ENCODE results near the gene RABAC1. TPM values are rescaled to one million over a fixed set of nuclear protein-coding genes. Genes with fewer than 3 reads are reported as not detected.

Gene RABAC1
- total and polyA plus RNA-seq, 9 of the 15 experiments (the other 6 are each of a cell fraction or from before 2014, with no cell fraction given) = 2.4 to 28.1 (median 9.3) TPM

GRCh38 chr19:41915776-41916414, 43.2 kb downstream of the RABAC1 start:
- no TSS peak for BruUV-seq (replicated peaks)
- WGBS (ENCODE audit: insufficient coverage, low coverage, missing lambda C conversion rate) = 30% methylated on average over 15 of the region's 27 CpGs
- CTCF ChIA-PET (ENCODE audit: low intra/inter-chr PET ratio) = no interaction called here
- Histone ChIP-seq H3K9me1 (ENCODE audit: control insufficient read depth, insufficient read depth, low read length) (no peaks in the 10 kb centered on the region), H3K9me3 (replicated peaks; ENCODE audit: control insufficient read depth, insufficient read depth, low read depth, low read length) (no peaks in the 10 kb centered on the region; the same call in 1 of the 2 replicates), H3K4me1 (replicated peaks in 1 of 2; ENCODE audit: control insufficient read depth in 2 of 2, insufficient read depth in 2 of 2, low read length in 2 of 2) (peaks cover 0 to 29% of the 10 kb centered on the region in 2 experiments; a peak in 2 of 5 replicates), H3K27me3 (ENCODE audit: control insufficient read depth in 2 of 2, insufficient read depth in 2 of 2, low read length in 2 of 2) (peaks cover 32 to 63% of the 10 kb centered on the region in 2 experiments), H2AFZ (ENCODE audit: low read depth, low read length) (no peak overlapping the region), H3K79me2 (ENCODE audit: control insufficient read depth, insufficient read depth, low read length) (no peaks in the 10 kb centered on the region), H3K9ac (ENCODE audit: insufficient read depth in 1 of 2, low read depth in 2 of 2, low read length in 2 of 2) (no peak overlapping the region), H4K20me1 (replicated peaks; ENCODE audit: control insufficient read depth, insufficient read depth, low read length) (peaks cover 24% of the 10 kb centered on the region; the same call in 1 of the 2 replicates), H3K27ac (ENCODE audit: extremely low read depth, low read depth, low read length) (no peak overlapping the region), H3K4me3 (no peak overlapping the region), H3K36me3 (ENCODE audit: control insufficient read depth, insufficient read depth, low read length) (no peaks in the 10 kb centered on the region), H3K4me2 (ENCODE audit: insufficient read depth, low read length) (no peak overlapping the region)
- no peak for TF ChIP-seq ZNF253 (CRISPR knock-in tag; conservative IDR thresholded peaks at IDR 0.05)
- TF ChIP-seq ZNF436 (CRISPR knock-in tag; IDR thresholded peaks at IDR 0.05) = no peak
- no peak for TF ChIP-seq HMBOX1 (IDR thresholded peaks at IDR 0.05)
- TF ChIP-seq TSC22D4 (tag; IDR thresholded peaks at IDR 0.05) = 0 out of 2 replicates have a peak, but pooled peaks have one; percentile 56
- TF ChIP-seq HDAC6 (IDR thresholded peaks at IDR 0.05; ENCODE audit: low read depth, low read length) = no peak
- TF ChIP-seq HDAC1 (IDR thresholded peaks at IDR 0.05) = 0 out of 4 replicates have a peak, but pooled peaks of 1 of the 2 experiments have one; percentile 11
- DNase-seq (ENCODE audit: extremely low read depth in 1 of 4, low spot score in 3 of 4) = no peak
- POLR2A ChIA-PET = no interaction called here
- intact Hi-C loops (cut with micrococcal nuclease) (no loop called here), in situ Hi-C loops (cut with MboI) (no loop called here)
- FAIRE-seq = no peak
- ATAC-seq = no peak
